Measurements from ENCODE around the gene DNASE2B. TPM values are rescaled to one million over a fixed set of nuclear protein-coding genes. Genes with fewer than 3 reads are reported as not detected.

Gene DNASE2B
- total RNA-seq, 4 donors from 2014 or later, result not detected

DNA sequence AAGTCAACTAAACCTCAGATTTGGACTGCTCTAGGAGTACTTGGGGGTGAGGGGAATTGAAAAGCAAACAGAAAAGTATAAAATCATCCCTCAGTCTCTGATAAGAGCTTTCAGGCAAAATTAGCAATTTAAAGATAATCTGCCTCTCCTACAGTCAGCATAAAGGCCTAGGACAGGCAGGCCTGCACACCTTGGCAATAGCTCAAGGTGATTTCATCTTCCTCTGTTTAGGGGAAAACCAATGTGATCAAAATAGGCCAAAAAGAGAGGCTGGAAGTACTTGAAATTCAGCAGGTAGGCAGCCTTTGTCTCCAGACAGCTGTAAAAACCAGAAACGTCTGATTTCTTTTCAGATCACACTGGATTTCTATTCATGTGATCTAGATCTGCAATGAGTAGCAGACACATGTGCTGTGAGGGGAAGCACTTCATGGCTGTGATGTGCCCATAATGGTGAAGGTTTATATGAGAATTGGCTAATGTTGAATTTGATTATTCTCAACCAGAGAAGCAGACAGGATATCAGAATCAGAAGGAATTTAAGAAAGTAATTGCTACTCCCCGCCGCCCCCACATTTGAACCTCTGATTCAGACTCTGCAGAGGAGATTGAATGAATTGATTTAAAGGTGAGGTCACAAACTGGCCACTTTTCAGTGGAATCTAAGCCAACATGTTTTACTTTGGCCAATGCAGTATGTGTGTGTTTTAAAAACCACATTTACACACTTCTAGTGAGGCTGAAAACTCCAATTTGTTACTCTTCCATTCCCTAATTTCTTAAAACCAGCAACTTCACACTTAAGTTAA lies 45.8 kb upstream of the DNASE2B start:
- intact Hi-C loops (cut with DNase I), result no loop called here
- DNase-seq, result no peak

DNA sequence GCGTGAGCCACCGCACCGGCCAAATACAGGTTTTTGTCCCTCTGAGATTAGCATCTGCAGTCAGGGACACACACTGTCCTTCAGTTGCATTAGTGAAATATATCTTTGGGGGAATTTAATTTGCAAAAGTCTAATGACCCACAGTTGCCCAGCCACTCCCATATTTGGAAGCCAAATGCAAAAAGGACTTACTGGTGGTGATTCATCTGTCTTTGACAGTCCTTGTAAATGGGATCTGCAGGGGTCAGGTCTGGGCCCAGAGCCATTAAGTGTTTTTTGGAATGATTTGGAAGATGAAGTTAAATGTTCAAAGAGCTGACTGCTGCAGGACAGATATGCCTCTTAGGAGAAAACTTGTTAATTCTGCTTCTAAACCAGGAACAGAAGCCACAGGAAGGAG lies 44.6 kb upstream of the DNASE2B start:
- TF ChIP-seq, protein P1, sequence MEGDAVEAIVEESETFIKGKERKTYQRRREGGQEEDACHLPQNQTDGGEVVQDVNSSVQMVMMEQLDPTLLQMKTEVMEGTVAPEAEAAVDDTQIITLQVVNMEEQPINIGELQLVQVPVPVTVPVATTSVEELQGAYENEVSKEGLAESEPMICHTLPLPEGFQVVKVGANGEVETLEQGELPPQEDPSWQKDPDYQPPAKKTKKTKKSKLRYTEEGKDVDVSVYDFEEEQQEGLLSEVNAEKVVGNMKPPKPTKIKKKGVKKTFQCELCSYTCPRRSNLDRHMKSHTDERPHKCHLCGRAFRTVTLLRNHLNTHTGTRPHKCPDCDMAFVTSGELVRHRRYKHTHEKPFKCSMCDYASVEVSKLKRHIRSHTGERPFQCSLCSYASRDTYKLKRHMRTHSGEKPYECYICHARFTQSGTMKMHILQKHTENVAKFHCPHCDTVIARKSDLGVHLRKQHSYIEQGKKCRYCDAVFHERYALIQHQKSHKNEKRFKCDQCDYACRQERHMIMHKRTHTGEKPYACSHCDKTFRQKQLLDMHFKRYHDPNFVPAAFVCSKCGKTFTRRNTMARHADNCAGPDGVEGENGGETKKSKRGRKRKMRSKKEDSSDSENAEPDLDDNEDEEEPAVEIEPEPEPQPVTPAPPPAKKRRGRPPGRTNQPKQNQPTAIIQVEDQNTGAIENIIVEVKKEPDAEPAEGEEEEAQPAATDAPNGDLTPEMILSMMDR (IDR thresholded peaks at IDR 0.05), result no peak
- no peak for TF ChIP-seq POLR2A (IDR thresholded peaks at IDR 0.05)
- intact Hi-C loops (cut with DNase I), result no loop called here
- H3K27me3 ChIP-seq, result no peaks in the 10 kb centered on the region
- H3K36me3 ChIP-seq, result no peaks in the 10 kb centered on the region
- no peak overlapping the region for H3K4me3 ChIP-seq
- H3K27ac ChIP-seq, result peak overlapping the region in 2 of 4 donors; percentile 26 to 40
- DNase-seq, result no peak
- peaks cover 0 to 14% (median 0%) of the 10 kb centered on the region in 3 donors for H3K4me1 ChIP-seq
- WGBS, 2 donors, result 84 to 91% methylated on average over 3 of the region's 3 CpGs
- H3K9me3 ChIP-seq, result no peaks in the 10 kb centered on the region

More for the DNA sequence above, 45.8 kb upstream of the DNASE2B start:
- H3K4me1 ChIP-seq, result peaks cover 0 to 14% (median 0%) of the 10 kb centered on the region in 3 donors
- TF ChIP-seq POLR2A (IDR thresholded peaks at IDR 0.05), result no peak
- TF ChIP-seq, protein P1 (IDR thresholded peaks at IDR 0.05), result no peak
- no peaks in the 10 kb centered on the region for H3K27me3 ChIP-seq
- H3K9me3 ChIP-seq, result no peaks in the 10 kb centered on the region
- WGBS, 2 donors, result 64% methylated on average over 3 of the region's 3 CpGs
- H3K4me3 ChIP-seq, result no peak overlapping the region
- H3K27ac ChIP-seq, result no peak overlapping the region
- no peaks in the 10 kb centered on the region for H3K36me3 ChIP-seq

DNA sequence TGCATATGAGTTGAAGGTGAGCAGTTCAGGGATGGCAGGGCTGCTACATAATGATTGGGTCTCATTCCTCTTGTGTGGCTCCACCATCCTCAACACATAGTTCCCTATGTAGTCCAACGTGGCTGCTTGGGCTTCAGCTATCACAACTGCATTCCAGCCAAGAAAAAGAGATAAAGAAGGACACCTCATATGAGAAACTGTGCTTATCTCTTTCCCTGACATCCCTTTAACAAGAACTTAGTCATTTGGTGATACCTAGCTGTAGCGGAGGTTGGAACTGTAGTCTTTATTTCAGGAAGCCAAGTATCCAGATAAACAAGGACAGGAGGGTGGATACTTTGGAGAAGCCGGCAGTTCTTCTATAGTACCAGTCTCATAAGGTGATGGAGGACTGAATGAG lies 42.7 kb upstream of the DNASE2B start:
- no peak overlapping the region for H3K4me3 ChIP-seq
- H3K27me3 ChIP-seq, result no peaks in the 10 kb centered on the region
- H3K9me3 ChIP-seq, result no peaks in the 10 kb centered on the region
- intact Hi-C loops (cut with DNase I), result no loop called here
- no peak for TF ChIP-seq POLR2A (IDR thresholded peaks at IDR 0.05)
- H3K4me1 ChIP-seq, result peaks cover 0 to 14% (median 0%) of the 10 kb centered on the region in 3 donors
- H3K36me3 ChIP-seq, result no peaks in the 10 kb centered on the region
- no peak for DNase-seq
- H3K27ac ChIP-seq, result no peak overlapping the region
- WGBS, 2 donors, result 83 to 97% methylated on average over 3 of the region's 3 CpGs

DNA sequence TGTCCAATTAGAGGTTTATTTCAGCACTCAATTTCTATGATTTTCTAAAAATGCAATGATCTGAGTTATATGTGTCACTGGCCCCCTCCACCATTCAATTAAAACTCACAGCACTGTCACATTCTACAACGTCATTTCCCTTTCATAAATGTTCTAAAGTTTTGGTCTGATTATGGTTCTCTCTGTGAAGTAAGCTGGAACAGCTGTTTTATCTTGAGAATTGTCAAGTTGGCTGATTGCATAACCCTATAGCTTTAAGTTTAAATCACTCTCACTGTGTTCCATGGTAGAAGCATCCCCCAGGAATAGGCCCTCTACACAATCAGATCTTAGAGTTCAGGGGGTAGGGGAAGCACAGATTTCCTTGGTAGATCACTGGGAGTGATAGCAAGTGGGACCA lies 41.4 kb upstream of the DNASE2B start:
- H3K9me3 ChIP-seq, result no peaks in the 10 kb centered on the region
- H3K36me3 ChIP-seq, result no peaks in the 10 kb centered on the region
- H3K27ac ChIP-seq, result no peak overlapping the region
- intact Hi-C loops (cut with DNase I), result no loop called here
- no peak overlapping the region for H3K4me3 ChIP-seq
- no peak for DNase-seq
- H3K27me3 ChIP-seq, result no peaks in the 10 kb centered on the region
- TF ChIP-seq, protein P1 (IDR thresholded peaks at IDR 0.05), result no peak
- no peak for TF ChIP-seq POLR2A (IDR thresholded peaks at IDR 0.05)
- H3K4me1 ChIP-seq, result peaks cover 0 to 18% (median 0%) of the 10 kb centered on the region in 3 donors
- WGBS, 2 donors, result 63 to 82% methylated on average over 1 of the region's 1 CpG

DNA sequence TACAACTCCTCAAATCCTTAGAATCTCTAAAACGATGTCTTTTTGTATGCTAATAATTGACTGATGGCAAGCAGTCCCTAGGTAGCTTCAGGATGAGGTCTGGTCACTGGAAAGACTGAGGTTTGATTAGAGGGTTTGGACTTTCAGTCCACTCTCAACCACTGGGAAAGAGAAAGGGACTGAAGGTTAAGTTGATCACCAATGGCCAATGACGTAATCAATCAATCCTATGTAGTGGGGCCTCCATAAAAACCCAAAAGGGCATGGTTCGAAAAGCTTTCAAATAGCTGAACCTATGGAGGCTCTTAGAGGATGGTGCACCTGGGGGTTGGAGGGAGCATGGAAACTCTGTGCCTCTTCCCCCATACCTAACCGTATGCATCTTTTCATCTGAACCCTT lies 39.6 kb upstream of the DNASE2B start:
- H3K27me3 ChIP-seq, result no peaks in the 10 kb centered on the region
- WGBS, 2 donors, result 87% methylated on average over 4 of the region's 4 CpGs
- intact Hi-C loops (cut with DNase I), result no loop called here
- no peak for TF ChIP-seq POLR2A (IDR thresholded peaks at IDR 0.05)
- TF ChIP-seq, protein P1 (IDR thresholded peaks at IDR 0.05), result no peak
- no peak for DNase-seq
- peaks cover 0 to 12% (median 0%) of the 10 kb centered on the region in 3 donors for H3K4me1 ChIP-seq
- H3K9me3 ChIP-seq, result no peaks in the 10 kb centered on the region
- H3K27ac ChIP-seq, result no peak overlapping the region
- no peaks in the 10 kb centered on the region for H3K36me3 ChIP-seq
- H3K4me3 ChIP-seq, result no peak overlapping the region
